Hepatocyte (in vitro differentiated cells): Measurements from ENCODE around the gene THUMPD2. TPM values are rescaled to one million over a fixed set of nuclear protein-coding genes. Genes with fewer than 3 reads are reported as not detected.

Source experiments
- DNase-seq: peaks from one replicate; pipeline ENCODE4 v3.0.0-alpha.2; 2016; ENCODE audit warnings: low spot score
- H2AFZ ChIP-seq: fragments of 200-600 bp; sonication (generic); 2 replicates; pipeline ENCODE4 v1.6.0; 2016; ENCODE audit warnings: antibody characterized with exemption, mild to moderate bottlenecking
- H3K27ac ChIP-seq: fragments of 200-600 bp; sonication (generic); 2 replicates; pipeline ENCODE4 v1.5.1; 2016; ENCODE audit warnings: mild to moderate bottlenecking
- H3K27me3 ChIP-seq: fragments of 200-600 bp; sonication (generic); 2 replicates; pipeline ENCODE4 v1.6.1; 2016
- H3K36me3 ChIP-seq: fragments of 200-600 bp; sonication (generic); replicated peaks from 2 replicates; pipeline ENCODE4 v1.5.1; 2016; ENCODE audit warnings: low read depth; ENCODE audit not compliant: insufficient read depth
- H3K4me1 ChIP-seq: fragments of 200-600 bp; sonication (generic); 2 replicates; pipeline ENCODE4 v1.5.1; 2016; ENCODE audit warnings: mild to moderate bottlenecking, moderate library complexity; ENCODE audit not compliant: insufficient read depth
- H3K4me2 ChIP-seq: fragments of 200-600 bp; sonication (generic); 2 replicates; pipeline ENCODE4 v1.6.0; 2016
- H3K4me3 ChIP-seq: fragments of 200-600 bp; sonication (generic); 2 replicates; pipeline ENCODE4 v1.5.1; 2016; ENCODE audit warnings: mild to moderate bottlenecking
- H3K79me2 ChIP-seq: fragments of 200-600 bp; sonication (generic); 2 replicates; pipeline ENCODE4 v1.6.0; 2017; ENCODE audit warnings: mild to moderate bottlenecking
- H3K9me2 ChIP-seq: fragments of 200-600 bp; sonication (generic); replicated peaks from 2 replicates; pipeline ENCODE4 v1.6.0; 2017; ENCODE audit warnings: mild to moderate bottlenecking; ENCODE audit not compliant: insufficient read depth
- H3K9me3 ChIP-seq: fragments of 200-600 bp; sonication (generic); 2 replicates; pipeline ENCODE4 v1.5.1; 2016; ENCODE audit warnings: low read depth, mild to moderate bottlenecking
- H4K20me1 ChIP-seq: fragments of 200-600 bp; sonication (generic); 2 replicates; pipeline ENCODE4 v1.6.0; 2016; ENCODE audit warnings: mild to moderate bottlenecking; ENCODE audit not compliant: insufficient read depth, poor library complexity, severe bottlenecking
- CTCF ChIP-seq: fragments of 200-600 bp; sonication (generic); IDR thresholded peaks from 2 replicates; pipeline ENCODE4 v1.5.1; 2016; ENCODE audit warnings: antibody characterized with exemption, mild to moderate bottlenecking; ENCODE audit not compliant: poor library complexity
- EZH2 ChIP-seq: fragments of 200-600 bp; sonication (generic); IDR thresholded peaks from 2 replicates; pipeline ENCODE4 v1.6.1; 2016; ENCODE audit warnings: antibody characterized with exemption, mild to moderate bottlenecking, borderline replicate concordance
- EZH2phosphoT487 ChIP-seq: fragments of 200-600 bp; sonication (generic); IDR thresholded peaks from one replicate; pipeline ENCODE4 v1.6.1; 2018; ENCODE audit warnings: antibody characterized with exemption, mild to moderate bottlenecking, low read depth, moderate library complexity; ENCODE audit not compliant: unreplicated experiment, severe bottlenecking
- WGBS: methylation state at CpG from one replicate; pipeline ENCODE4 v1.1.6; 2016; ENCODE audit warnings: low lambda C conversion rate; ENCODE audit errors: missing lambda C conversion rate; 5-methylcytosine and 5-hydroxymethylcytosine counted together
- polyA plus RNA-seq: library from polyadenylated mRNA; unstranded; fragments of >200 nt; fragmentation: Nextera tagmentation; extraction: Ambion mirVana; gene quantifications from 2 replicates; pipeline ENCODE4 v1.2.1, GENCODE V29; 2016
- total RNA-seq: library from RNA; depleted of rRNA; stranded (reverse); fragments of >200 nt; gene quantifications from 2 replicates; pipeline ENCODE4 v1.2.3, GENCODE V29; 2014

The THUMPD2 gene
- total and polyA plus RNA-seq, 2 experiments from 2014 or later: 6.5 to 12.8 TPM

- Histone ChIP-seq H3K79me2 (peaks cover 3% of the 10 kb centered on the region), H3K9me2 (no peaks in the 10 kb centered on the region), H4K20me1 (no peaks in the 10 kb centered on the region), H3K27me3 (no peaks in the 10 kb centered on the region), H3K4me3 (no peak overlapping the region), H3K4me1 (peaks cover 9% of the 10 kb centered on the region), H2AFZ (no peak overlapping the region), H3K27ac (no peak overlapping the region), H3K4me2 (no peak overlapping the region), H3K9me3 (no peaks in the 10 kb centered on the region), H3K36me3 (no peaks in the 10 kb centered on the region)
- no peak for DNase-seq
- TF ChIP-seq CTCF (no peak), EZH2phosphoT487 (no peak), EZH2 (no peak)
These were observed 44.6 kb downstream of the THUMPD2 start for GRCh38 chr2:39734445-39734844.

- H3K4me2 ChIP-seq: no peak overlapping the region
- no peaks in the 10 kb centered on the region for H3K36me3 ChIP-seq
- H3K27ac ChIP-seq: no peak overlapping the region
- no peak overlapping the region for H3K4me3 ChIP-seq
- no peaks in the 10 kb centered on the region for H3K27me3 ChIP-seq
- no peak for DNase-seq
- H3K9me3 ChIP-seq: no peaks in the 10 kb centered on the region
- no peaks in the 10 kb centered on the region for H4K20me1 ChIP-seq
- no peaks in the 10 kb centered on the region for H3K4me1 ChIP-seq
- 94% methylated on average over 10 of the region's 10 CpGs for WGBS
- H3K9me2 ChIP-seq: no peaks in the 10 kb centered on the region
- H3K79me2 ChIP-seq: peaks cover 3% of the 10 kb centered on the region
- TF ChIP-seq CTCF: no peak
- no peak for TF ChIP-seq EZH2phosphoT487
- TF ChIP-seq EZH2: no peak
- H2AFZ ChIP-seq: no peak overlapping the region
These were observed 45.9 kb downstream of the THUMPD2 start for GRCh38 chr2:39733070-39733674.

GRCh38 chr2:39732482-39732881, 46.6 kb downstream of the THUMPD2 start:
- H3K36me3 ChIP-seq: no peaks in the 10 kb centered on the region
- H3K4me3 ChIP-seq: no peak overlapping the region
- no peak overlapping the region for H3K4me2 ChIP-seq
- WGBS: 100% methylated on average over 1 of the region's 1 CpG
- no peak for TF ChIP-seq EZH2phosphoT487
- no peaks in the 10 kb centered on the region for H3K27me3 ChIP-seq
- H3K9me3 ChIP-seq: no peaks in the 10 kb centered on the region
- no peaks in the 10 kb centered on the region for H3K4me1 ChIP-seq
- no peaks in the 10 kb centered on the region for H3K9me2 ChIP-seq
- H3K79me2 ChIP-seq: peaks cover 3% of the 10 kb centered on the region
- no peak for DNase-seq
- H4K20me1 ChIP-seq: no peaks in the 10 kb centered on the region
- no peak overlapping the region for H3K27ac ChIP-seq
- H2AFZ ChIP-seq: no peak overlapping the region

GRCh38 chr2:39731546-39731945, 47.5 kb downstream of the THUMPD2 start:
- Histone ChIP-seq H3K4me3 (no peak overlapping the region), H3K36me3 (no peaks in the 10 kb centered on the region), H4K20me1 (no peaks in the 10 kb centered on the region), H3K27me3 (no peaks in the 10 kb centered on the region), H3K4me2 (no peak overlapping the region), H2AFZ (no peak overlapping the region), H3K9me2 (no peaks in the 10 kb centered on the region), H3K9me3 (no peaks in the 10 kb centered on the region), H3K79me2 (peaks cover under 1% of the 10 kb centered on the region), H3K27ac (no peak overlapping the region), H3K4me1 (no peaks in the 10 kb centered on the region)
- 100% methylated on average over 3 of the region's 3 CpGs for WGBS
- no peak for DNase-seq
- TF ChIP-seq CTCF (no peak), EZH2phosphoT487 (no peak), EZH2 (no peak)
